ENCODE data around the gene SNAP47. TPM values are rescaled to one million over a fixed set of nuclear protein-coding genes. Genes with fewer than 3 reads are reported as not detected.

Gene SNAP47
- polyA plus RNA-seq, 1 donor, result 25.2 TPM

DNA sequence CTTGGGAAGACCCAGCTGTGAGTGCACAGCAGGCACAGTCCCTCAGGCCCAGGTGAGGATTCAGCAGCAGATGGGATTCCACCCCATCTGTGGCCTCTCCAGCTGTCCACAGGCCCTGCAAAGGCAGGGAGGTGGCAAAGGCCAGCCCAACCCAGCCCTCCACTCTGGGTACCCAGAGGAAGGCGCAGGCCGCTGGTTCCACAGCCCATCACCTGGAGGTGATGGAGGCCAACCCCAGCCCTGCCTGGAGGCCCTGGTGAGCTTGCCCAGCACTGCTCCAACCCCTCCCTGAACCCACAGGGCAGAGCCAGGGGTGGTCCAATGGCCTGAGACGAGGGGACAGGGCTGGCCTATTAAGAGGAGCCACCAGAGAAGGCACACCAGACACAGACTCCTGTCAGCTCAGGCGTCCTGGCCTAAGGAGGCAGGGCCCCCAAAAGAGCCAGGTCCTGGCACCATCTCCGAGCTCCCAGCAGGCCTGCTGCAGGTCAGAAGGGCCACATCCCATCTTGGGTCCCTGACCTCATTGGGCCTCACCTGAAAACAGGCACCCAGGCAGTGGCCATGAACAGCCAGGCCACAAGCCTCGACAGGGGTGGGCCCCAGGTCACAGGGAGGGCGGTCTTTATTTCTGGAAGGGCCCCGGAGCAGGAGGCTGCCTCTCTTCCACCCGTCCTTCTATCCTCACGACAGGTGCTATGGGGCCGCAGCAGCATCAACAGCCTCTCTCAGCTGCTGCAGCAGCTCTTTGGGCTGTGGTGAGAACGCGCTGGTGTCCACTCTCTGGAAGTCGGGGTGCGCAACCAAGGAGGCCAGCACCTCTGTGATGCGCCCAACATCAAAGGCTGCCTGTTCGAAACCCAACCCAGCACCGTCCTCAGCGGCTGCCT, 3.3 kb upstream of the SNAP47 start:
- Histone ChIP-seq H3K4me3 (ENCODE audit: low read length) (no peak overlapping the region), H3K9me3 (ENCODE audit: control insufficient read depth, low read depth, low read length) (no peaks in the 10 kb centered on the region), H3K4me1 (ENCODE audit: control insufficient read depth, insufficient read depth, low read length) (peaks cover 37% of the 10 kb centered on the region), H3K27ac (ENCODE audit: low read length) (no peak overlapping the region), H3K27me3 (ENCODE audit: control insufficient read depth, insufficient read depth, low read length) (no peaks in the 10 kb centered on the region), H3K36me3 (ENCODE audit: control insufficient read depth, insufficient read depth, low read length) (peaks cover 28% of the 10 kb centered on the region)
- no CpG with 5 or more reads among the region's 19 CpGs for WGBS (ENCODE audit: insufficient coverage, low lambda C conversion rate)
- DNase-seq, result no peak

DNA sequence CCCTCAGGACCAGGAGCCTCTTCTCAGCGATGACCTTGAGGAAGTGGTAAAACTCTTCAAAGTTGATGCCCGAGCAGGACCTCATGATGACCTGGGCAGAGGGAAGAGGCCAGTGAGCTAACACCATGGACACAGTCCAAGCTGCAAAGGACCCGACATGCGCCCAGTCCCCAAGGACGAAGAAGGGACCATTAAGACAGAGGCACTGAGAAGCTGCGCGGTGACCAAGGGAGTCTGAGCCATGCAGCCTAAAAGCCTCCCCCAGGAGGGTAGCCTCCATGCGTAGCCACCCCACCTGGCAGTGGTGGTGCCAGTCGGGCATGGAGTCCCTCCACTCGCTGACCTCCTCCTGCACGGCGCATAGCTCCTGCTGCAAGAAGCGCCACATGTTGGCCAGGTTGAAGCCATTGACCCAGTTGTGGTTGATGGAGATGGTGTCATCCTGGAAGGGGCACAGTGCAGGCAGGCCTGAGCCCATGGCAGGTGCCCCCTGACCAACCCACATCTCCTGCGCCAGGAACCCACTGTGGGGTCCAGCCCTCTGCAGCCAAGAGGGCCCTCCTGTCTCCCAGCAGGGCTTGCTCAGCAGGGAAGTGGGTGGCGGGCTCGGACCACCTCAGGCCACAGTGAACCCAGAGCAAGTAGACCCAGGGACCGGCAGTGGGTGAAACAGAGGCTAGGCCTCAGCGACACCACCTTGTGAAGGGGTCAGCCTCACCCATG, 2.5 kb upstream of the SNAP47 start:
- WGBS (ENCODE audit: insufficient coverage, low lambda C conversion rate), result no CpG with 5 or more reads among the region's 18 CpGs

DNA sequence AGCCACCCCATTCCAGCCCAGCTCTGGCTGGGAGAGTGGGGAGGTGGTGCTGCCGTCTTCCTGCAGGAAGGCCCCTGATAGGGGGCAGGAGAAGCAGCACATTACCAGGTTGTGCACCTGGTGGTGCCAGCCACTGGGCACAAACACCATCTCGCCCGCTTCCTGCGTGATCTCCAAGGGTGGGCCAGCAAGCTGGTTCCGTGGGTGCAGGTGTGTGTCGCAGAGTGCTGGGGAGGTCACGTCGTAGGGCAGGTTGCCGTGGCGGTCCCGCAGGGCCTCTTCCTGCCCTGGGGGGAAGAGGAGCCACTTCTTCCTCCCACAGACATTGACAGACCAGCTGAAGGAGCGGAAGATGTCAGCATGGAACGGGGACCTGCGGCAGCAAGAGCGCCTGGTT, 1.9 kb upstream of the SNAP47 start:
- Histone ChIP-seq H3K27ac (ENCODE audit: low read length) (no peak overlapping the region), H3K27me3 (ENCODE audit: control insufficient read depth, insufficient read depth, low read length) (no peaks in the 10 kb centered on the region), H3K9me3 (ENCODE audit: control insufficient read depth, low read depth, low read length) (no peaks in the 10 kb centered on the region), H3K4me1 (ENCODE audit: control insufficient read depth, insufficient read depth, low read length) (peaks cover 33% of the 10 kb centered on the region), H3K36me3 (ENCODE audit: control insufficient read depth, insufficient read depth, low read length) (peaks cover 28% of the 10 kb centered on the region), H3K4me3 (ENCODE audit: low read length) (no peak overlapping the region)
- no peak for DNase-seq
- WGBS (ENCODE audit: insufficient coverage, low lambda C conversion rate), result no CpG with 5 or more reads among the region's 15 CpGs

More for the DNA sequence above, 2.5 kb upstream of the SNAP47 start:
- no peak for DNase-seq
- Histone ChIP-seq H3K4me1 (ENCODE audit: control insufficient read depth, insufficient read depth, low read length) (peaks cover 33% of the 10 kb centered on the region), H3K9me3 (ENCODE audit: control insufficient read depth, low read depth, low read length) (no peaks in the 10 kb centered on the region), H3K4me3 (ENCODE audit: low read length) (no peak overlapping the region), H3K36me3 (ENCODE audit: control insufficient read depth, insufficient read depth, low read length) (peaks cover 28% of the 10 kb centered on the region), H3K27ac (ENCODE audit: low read length) (no peak overlapping the region), H3K27me3 (ENCODE audit: control insufficient read depth, insufficient read depth, low read length) (no peaks in the 10 kb centered on the region)

DNA sequence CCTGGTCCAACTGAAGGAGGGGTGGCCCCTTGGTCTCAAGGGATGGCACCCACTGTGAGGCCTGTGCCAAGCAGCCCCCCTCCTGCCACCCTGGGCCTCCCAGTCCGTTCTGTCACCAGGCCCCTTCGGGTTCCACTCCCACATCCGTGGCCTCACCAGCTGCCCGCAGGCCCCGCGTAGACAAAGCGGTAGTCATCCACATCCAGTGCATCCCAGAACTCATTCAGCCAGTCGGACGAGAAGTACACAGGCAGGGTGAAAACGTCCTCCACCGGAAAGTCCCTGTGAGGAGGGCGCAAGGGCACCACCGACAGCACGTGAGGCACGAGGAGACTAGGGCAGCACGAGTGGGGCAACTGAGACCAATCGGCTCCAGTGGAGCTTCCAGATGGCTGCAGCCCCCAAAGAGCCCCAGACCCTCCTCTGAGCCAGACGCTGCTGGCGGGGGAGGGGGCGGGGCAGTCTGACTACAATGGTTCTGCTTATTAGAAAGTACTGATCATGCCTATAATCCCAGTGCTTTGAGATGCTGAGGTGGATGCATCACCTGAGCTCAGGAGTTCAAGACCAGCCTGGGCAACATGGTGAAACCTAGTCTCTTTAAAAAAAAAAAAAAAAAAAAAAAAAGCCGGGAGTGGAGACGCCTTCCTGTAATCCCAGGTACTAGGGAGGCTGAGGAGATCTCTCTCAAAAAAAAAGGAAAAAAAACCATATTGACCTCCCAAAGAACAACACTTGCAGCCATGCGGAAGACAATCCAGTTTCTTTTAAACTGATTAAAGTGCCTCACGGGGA, 1.3 kb upstream of the SNAP47 start:
- Histone ChIP-seq H3K36me3 (ENCODE audit: control insufficient read depth, insufficient read depth, low read length) (peaks cover 28% of the 10 kb centered on the region), H3K9me3 (ENCODE audit: control insufficient read depth, low read depth, low read length) (no peaks in the 10 kb centered on the region), H3K27me3 (ENCODE audit: control insufficient read depth, insufficient read depth, low read length) (no peaks in the 10 kb centered on the region), H3K4me1 (ENCODE audit: control insufficient read depth, insufficient read depth, low read length) (peaks cover 29% of the 10 kb centered on the region), H3K4me3 (ENCODE audit: low read length) (peak overlapping the region; percentile 87), H3K27ac (ENCODE audit: low read length) (no peak overlapping the region)
- no CpG with 5 or more reads among the region's 24 CpGs for WGBS (ENCODE audit: insufficient coverage, low lambda C conversion rate)
- no peak for DNase-seq

DNA sequence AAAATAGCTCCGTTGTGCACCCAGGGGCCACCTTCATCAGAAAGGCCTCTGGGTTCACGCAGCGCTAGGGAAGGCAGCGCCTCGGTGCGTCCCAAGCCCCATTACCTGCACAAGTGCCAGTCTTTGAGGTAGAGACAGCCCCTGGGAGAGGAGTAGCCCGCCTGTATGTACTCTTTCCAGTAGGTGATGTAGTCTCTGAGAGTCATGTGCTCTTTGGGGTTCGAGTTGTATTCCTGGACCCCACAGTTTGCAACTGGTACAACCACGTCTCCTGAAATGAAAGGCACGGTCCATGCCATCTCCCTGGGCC, 734 bp upstream of the SNAP47 start:
- H3K27ac ChIP-seq (ENCODE audit: low read length), result peak overlapping the region; percentile 65
- H3K9me3 ChIP-seq (ENCODE audit: control insufficient read depth, low read depth, low read length), result no peaks in the 10 kb centered on the region
- no peaks in the 10 kb centered on the region for H3K27me3 ChIP-seq (ENCODE audit: control insufficient read depth, insufficient read depth, low read length)
- no CpG with 5 or more reads among the region's 10 CpGs for WGBS (ENCODE audit: insufficient coverage, low lambda C conversion rate)
- DNase-seq, result no peak
- H3K4me1 ChIP-seq (ENCODE audit: control insufficient read depth, insufficient read depth, low read length), result peaks cover 23% of the 10 kb centered on the region
- H3K36me3 ChIP-seq (ENCODE audit: control insufficient read depth, insufficient read depth, low read length), result peaks cover 30% of the 10 kb centered on the region
- peak overlapping the region; percentile 87 for H3K4me3 ChIP-seq (ENCODE audit: low read length)

DNA sequence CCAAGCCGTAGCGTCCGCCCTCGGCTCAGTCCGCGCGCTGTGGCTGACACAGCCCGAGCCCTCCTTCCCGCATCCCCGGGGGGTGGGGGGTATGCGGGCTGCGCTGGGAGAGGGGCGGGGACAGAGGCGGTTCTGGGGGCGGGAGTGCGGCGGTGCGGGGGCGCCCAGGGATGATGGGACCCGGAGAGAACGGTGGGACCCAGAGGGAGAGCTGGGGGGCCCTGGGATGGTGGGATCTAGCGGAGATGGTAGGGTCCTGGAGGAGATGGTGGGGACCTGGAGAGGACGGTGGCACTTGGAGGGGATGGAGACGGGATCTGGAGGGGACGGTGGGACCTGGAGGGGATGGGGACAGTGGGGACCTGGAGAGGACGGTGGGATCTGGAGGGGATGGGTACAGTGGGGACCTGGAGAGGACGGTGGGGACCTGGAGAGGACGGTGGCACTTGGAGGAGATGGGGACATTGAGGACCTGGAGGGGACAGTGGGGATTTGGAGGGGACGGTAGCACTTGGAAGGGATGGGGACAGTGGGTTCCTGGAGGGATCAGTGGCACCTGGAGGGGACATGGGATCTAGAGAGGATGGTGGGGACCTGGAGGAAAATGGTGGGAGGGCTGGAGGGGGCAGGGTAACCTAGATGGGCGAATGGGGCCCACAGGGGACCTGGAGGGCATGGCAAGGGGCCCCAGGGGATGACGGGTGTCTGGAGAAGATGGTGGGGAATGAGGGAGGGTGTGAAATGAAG, 477 bp downstream of the SNAP47 start:
- peaks cover 34% of the 10 kb centered on the region for H3K36me3 ChIP-seq (ENCODE audit: control insufficient read depth, insufficient read depth, low read length)
- peak in 1 of 2 donors; percentile 30 for DNase-seq
- H3K4me1 ChIP-seq (ENCODE audit: control insufficient read depth, insufficient read depth, low read length), result peaks cover 12% of the 10 kb centered on the region
- peak overlapping the region; percentile 87 for H3K4me3 ChIP-seq (ENCODE audit: low read length)
- H3K27ac ChIP-seq (ENCODE audit: low read length), result no peak overlapping the region
- no CpG with 5 or more reads among the region's 31 CpGs for WGBS (ENCODE audit: insufficient coverage, low lambda C conversion rate)
- H3K9me3 ChIP-seq (ENCODE audit: control insufficient read depth, low read depth, low read length), result no peaks in the 10 kb centered on the region
- no peaks in the 10 kb centered on the region for H3K27me3 ChIP-seq (ENCODE audit: control insufficient read depth, insufficient read depth, low read length)

DNA sequence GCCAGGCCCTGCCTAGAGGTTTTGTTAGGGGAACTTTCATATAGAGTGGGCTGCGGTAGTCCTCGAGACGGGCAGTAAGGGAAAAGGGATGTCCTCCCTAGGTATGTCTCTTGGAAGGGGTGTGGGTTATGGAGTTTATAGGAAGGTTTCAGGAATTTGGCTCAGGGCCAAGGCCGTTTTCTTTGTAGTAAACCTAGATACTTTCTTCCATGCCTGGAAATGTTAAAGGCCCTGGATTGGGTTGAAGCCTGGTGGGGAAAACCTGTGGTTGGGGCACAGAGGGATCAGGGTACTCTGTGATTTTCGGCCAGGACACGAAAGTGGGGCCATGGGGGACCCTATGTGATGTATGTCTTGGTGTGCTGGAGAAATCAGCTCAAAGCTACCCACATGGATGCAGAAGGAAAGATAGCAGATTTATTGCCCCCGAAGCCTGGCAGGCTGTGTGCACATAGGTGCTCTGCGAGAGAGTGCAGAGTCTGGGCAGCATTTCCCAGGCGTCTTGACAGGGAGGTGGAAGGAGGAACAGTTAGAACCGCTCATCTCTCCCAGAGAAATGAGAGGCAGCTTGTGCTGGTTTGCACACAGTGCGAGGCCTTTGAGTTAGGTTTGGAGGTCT, 1.7 kb downstream of the SNAP47 start:
- Histone ChIP-seq H3K27me3 (ENCODE audit: control insufficient read depth, insufficient read depth, low read length) (no peaks in the 10 kb centered on the region), H3K36me3 (ENCODE audit: control insufficient read depth, insufficient read depth, low read length) (peaks cover 25% of the 10 kb centered on the region), H3K27ac (ENCODE audit: low read length) (no peak overlapping the region), H3K9me3 (ENCODE audit: control insufficient read depth, low read depth, low read length) (no peaks in the 10 kb centered on the region), H3K4me1 (ENCODE audit: control insufficient read depth, insufficient read depth, low read length) (peaks cover 9% of the 10 kb centered on the region), H3K4me3 (ENCODE audit: low read length) (no peak overlapping the region)
- DNase-seq, result no peak
- WGBS (ENCODE audit: insufficient coverage, low lambda C conversion rate), result no CpG with 5 or more reads among the region's 11 CpGs

DNA sequence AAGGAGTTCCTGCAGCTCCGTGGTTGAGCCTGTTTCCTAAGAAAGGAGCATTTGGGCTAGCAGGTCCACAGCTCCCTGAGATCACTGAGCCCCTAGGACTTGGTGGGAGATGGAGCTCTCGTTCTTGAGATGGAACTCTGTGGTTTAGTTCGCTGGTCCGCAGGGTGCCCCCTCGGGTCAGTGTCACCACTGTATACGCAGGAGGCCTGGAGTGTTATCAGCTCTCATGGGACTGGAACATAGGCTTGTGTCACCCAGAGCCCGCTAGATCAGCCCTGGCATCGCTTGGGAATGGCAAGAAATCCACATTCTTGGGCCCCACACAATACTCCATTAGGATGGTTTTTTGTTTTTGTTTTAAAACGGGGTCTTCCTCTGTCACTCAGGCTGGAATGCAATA, 3.6 kb downstream of the SNAP47 start:
- Histone ChIP-seq H3K9me3 (ENCODE audit: control insufficient read depth, low read depth, low read length) (no peaks in the 10 kb centered on the region), H3K4me3 (ENCODE audit: low read length) (no peak overlapping the region), H3K27ac (ENCODE audit: low read length) (no peak overlapping the region), H3K27me3 (ENCODE audit: control insufficient read depth, insufficient read depth, low read length) (no peaks in the 10 kb centered on the region), H3K4me1 (ENCODE audit: control insufficient read depth, insufficient read depth, low read length) (peaks cover 6% of the 10 kb centered on the region), H3K36me3 (ENCODE audit: control insufficient read depth, insufficient read depth, low read length) (peaks cover 12% of the 10 kb centered on the region)
- DNase-seq, result no peak
- WGBS (ENCODE audit: insufficient coverage, low lambda C conversion rate), result no CpG with 5 or more reads among the region's 9 CpGs

DNA sequence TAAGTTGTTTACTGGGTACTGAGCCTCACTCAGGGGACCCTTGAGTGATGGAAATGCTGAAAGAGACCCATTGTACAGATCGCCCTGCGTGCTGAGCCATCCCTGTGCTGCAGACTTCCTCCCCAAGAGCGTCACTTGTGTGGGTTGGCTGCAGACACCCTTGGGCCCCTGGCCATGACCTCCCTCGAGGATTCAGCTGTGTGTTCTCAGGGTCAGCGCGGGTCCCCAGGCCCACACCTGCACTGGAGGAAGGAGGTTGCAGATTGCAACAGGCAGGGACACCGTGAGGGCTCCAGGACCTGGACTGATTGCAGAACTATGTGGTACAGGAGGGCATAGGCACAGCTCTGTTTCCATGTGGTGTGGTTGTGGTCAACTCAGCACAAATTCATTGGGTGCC, 4.4 kb downstream of the SNAP47 start:
- Histone ChIP-seq H3K4me1 (ENCODE audit: control insufficient read depth, insufficient read depth, low read length) (no peaks in the 10 kb centered on the region), H3K27me3 (ENCODE audit: control insufficient read depth, insufficient read depth, low read length) (no peaks in the 10 kb centered on the region), H3K4me3 (ENCODE audit: low read length) (no peak overlapping the region), H3K27ac (ENCODE audit: low read length) (no peak overlapping the region), H3K9me3 (ENCODE audit: control insufficient read depth, low read depth, low read length) (no peaks in the 10 kb centered on the region), H3K36me3 (ENCODE audit: control insufficient read depth, insufficient read depth, low read length) (peaks cover 12% of the 10 kb centered on the region)
- no CpG with 5 or more reads among the region's 7 CpGs for WGBS (ENCODE audit: insufficient coverage, low lambda C conversion rate)
- no peak for DNase-seq
